T47D (cell line): ENCODE results near the gene CEACAM1.
"Not testable (repeated sequence)": the region's sequence is repeated elsewhere in the genome, so short reads cannot be mapped to it uniquely, and the experiment has no call there.

ENCODE experiments used
- DNase-seq, 2 experiments: peaks; one replicate each; pipeline versions ENCODE4 v3.0.0 to v3.0.0-alpha.2; 2011 to 2012; ENCODE audit warnings: low read depth in 1 of 2, low spot score in 1 of 2
- JUND ChIP-seq: IDR thresholded peaks from 2 replicates; pipeline ENCODE4 v1.6.1; 2012; ENCODE audit warnings: low read depth
- in situ Hi-C: cut with HindIII; loops from 2 replicates; pipeline ENCODE4 v1.10.0; 2016; ENCODE audit warnings: low sequenced_read_pairs, low pct_unique_long_range_greater_than_20kb

The CEACAM1 gene

DNA sequence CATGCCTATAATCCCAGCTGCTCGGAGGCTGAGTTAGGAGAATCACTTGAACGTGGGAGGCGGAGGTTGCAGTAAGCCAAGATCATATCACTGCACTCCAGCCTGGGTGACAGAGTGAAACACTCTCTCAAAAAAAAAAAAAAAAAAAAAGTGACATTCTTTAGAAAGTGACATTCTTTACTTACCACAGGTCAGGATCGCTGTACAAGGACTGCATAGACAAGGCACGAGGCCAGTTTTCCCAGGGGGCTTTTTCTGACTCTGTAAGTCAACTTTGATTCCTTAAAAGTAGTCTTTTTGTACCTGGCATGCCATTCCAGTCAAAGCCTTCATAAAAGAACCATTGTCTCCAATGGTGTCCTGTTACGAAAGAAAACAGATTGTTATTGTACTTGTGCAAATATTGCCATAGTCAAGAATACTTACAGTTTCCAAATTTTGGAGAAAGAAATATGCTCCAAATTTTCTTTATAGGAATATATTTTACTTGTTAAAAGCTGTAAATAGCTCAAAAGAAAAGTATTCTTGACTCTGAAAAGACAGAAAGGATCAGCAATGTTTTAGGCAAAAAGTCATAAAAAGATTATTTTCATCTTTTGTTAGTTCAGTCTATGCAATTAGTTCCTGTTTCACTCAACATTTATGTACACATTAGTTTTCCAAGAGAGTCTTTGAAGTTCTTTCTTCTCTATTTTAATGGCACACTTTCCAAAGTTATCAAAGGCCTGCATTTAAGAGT is 39.3 kb downstream of the CEACAM1 start:
- DNase-seq: peak in 1 of 2 experiments; percentile 13
- in situ Hi-C loops: no loop called here
- no peak for TF ChIP-seq JUND

DNA sequence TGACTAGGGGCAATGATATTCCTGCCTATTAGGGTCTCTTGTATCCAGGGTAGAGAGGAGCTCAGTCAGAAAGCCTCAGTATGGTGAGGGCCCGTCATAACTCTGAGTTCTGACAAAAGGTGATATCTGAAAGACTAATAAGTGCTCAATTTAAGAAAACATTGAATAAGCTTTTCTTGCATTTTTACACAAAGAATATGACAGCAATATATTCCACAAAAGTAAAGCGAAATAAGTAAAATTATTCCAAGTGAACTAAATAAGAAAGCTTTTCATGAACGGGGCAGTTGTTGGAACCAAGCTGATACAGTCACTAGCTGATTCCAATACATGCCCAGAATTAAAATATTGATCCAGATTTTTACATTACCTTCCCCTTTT is 40.5 kb downstream of the CEACAM1 start:
- in situ Hi-C loops: no loop called here
- no peak for DNase-seq
- no peak for TF ChIP-seq JUND

DNA sequence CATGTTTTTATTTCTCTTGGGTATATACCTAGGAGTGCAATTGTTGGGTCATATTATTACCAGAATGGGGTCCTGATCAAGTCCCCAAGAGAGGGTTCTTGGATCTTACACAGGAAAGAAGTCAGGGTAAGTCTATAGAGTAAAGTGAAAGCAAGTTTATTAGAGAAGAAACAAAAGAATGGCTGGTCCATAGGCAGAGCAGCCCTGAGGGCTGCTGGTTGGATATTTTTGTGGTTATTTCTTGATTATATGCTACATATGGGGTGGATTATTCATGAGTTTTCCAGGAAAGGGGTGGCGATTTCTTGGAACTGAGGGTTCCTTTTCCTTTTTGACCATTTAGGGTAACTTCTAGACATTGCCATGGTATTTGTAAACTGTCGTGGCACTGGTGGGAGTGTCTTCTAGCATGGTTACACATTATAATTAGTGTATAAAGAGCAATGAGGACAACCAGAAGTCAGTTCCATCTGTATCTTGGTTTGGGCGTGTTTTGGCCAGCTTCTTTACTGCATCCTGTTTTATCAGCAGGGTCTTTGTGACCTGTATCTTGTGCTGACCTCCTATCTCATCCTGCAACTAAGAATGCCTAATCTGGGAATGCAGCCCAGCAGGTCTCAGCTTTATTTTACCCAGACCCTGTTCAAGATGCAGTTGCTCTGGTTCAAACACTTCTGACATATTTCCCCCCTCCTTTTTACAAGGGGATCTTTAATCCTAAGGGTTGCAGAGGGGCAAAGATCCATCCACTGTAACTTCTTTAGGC is 41.1 kb downstream of the CEACAM1 start:
- in situ Hi-C loops: no loop called here
- DNase-seq: no peak
- no peak for TF ChIP-seq JUND

DNA sequence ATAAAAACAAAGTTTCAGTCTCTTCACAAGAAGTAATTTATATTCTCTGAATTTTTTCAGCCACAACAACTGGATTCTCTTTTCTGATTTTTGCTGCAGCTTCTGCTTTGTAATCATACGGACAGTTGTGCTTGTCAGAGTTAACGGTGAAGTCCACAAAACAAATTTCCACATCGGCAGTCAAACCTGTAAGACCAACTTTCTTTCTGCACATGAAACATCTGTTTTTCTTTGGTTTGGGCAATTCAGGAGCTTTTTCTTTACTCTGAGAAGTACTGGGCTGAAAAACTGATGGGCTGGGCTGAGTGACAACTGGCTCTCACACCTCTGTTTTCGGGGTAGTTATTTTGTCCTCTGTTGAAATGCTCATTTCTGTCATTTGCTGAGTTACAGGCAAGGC is 43.2 kb downstream of the CEACAM1 start:
- DNase-seq, in situ Hi-C loops: not testable (repeated sequence)

DNA sequence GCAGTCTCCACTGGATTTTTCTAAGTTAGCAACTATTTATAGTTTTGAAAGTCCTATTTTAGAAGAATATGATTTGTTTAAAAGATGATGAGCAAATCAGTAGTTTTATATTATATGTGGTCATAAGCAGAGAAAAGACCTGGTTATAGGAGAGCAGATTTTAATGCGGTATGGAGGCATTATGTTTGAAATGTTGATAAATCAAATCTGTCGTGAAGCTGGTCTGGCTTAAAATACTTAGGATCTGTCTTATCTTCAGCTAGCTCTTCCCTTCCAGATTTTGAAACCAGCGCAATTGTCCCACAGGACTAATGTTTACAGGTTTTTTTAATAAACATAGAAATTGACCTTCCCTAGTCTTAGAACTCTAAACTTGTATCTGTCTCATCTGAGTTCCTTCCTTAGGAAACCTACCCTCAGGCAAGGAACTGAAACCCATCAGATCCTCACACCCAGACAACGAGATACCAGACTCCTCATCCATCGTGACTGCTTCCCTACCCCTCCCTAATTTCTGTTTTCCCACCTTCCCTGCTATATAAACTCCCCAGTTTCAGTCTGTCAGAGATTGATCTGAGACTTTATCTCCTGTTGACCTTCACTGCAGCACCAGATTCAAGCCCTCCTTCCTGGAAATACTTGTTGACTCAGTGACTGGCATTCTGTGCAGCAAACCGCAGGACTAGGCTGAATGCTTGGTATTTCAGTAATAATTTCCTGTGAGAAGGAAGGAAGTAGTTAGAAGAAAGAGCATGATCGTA is 47.8 kb downstream of the CEACAM1 start:
- TF ChIP-seq JUND: no peak
- in situ Hi-C loops: no loop called here
- DNase-seq: peak in 1 of 2 experiments; percentile 48

DNA sequence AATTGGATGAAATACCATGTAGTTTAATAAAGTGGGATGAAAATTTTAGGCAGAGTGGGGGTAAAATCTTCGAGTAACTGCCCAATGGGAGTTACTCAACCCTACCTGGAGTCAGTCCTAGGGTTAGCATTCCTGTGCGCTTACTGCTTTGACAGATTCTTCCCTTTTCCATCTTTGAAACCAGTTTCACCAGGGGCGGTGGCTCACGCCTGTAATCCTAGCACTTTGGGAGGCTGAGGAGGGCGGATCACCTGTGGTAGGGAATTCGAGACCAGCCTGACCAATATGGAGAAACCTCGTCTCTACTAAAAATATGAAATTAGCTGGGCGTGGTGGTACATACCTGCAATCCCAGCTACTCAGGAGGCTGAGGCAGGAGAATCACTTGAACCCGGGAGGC is 48.5 kb downstream of the CEACAM1 start:
- TF ChIP-seq JUND: no peak
- no peak for DNase-seq
- in situ Hi-C loops: no loop called here

DNA sequence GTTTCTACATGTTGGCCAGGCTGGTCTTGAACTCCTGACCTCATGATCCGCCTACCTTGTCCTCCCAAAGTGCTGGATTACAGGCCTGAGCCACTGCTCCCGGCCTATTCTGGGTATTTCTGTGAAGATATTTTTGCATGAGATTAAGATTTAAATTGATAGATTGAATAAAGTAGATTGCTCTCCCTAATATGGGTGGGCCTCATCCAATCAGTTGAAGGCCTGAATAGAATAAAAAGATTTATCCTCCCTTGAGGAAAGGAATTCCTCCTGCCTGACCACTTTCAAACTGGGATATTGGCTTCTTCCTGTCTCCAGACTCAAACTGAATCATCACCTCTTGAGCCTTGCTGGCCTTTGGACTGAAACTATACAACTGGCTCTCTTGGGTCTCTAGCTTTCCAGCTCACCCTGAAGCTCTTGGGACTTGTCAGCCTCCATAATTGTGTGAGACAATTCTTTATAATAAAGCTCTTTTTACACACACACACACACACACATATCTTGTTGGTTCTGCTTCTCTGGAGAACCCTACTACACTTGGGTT is 49.4 kb downstream of the CEACAM1 start:
- DNase-seq: no peak
- in situ Hi-C loops: no loop called here
- no peak for TF ChIP-seq JUND

DNA sequence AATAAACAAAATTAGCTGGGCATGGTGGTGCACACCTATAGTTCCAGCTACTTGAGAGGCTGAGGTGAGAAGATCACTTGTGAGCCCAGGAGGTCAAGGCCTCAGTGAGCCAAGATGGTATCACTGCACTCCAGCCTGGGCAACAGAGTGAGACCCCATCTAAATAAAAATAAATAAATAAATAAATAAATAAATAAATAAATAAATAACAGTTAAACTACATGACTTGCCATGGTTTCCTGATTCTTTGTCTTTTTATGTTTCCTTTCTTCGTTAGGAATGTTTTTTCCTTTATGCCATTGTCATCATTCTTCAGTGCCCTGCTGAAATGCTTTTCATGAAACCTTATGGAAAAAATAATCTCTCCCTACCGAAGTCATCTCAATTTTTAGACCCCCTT is 50.3 kb downstream of the CEACAM1 start:
- DNase-seq: no peak
- in situ Hi-C loops: no loop called here
- TF ChIP-seq JUND: no peak

DNA sequence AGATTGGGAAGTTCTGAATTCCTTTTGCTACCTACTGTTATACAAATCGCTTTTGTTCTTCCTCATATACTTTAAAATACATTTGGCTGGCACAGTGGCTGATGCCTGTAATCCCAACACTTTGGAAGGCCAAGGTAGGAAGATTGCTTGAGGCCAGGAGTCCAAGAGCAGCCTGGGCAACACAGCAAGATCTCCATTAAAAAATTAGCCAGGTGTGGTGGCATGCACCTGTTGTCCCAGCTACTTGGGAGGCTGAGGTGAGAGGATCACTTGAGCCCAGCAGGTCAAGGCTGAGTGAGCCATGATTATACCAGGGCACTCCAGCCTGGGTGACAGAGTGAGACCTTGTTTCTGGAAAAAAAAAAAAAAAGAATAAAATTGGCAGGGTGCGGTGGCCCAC is 51.2 kb downstream of the CEACAM1 start:
- in situ Hi-C loops: no loop called here
- DNase-seq: no peak
- no peak for TF ChIP-seq JUND

DNA sequence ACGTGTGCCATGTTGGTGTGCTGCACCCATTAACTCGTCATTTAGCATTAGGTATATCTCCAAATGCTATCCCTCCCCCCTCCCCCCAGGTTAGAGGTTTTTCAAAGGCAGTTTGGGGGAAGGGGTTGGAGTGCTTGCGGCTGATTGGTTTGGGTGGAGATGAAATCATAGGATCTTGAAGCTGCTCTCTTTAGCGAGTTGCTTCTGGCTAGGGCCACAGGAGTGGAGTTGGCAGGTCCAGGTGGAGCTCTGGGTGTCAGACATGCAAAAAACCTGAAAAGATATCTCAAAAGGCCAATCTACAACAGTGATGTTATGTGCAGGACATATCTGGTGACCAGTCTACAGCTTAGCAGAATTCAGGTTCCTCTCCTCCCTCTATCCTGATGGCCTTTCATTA is 52.9 kb downstream of the CEACAM1 start:
- DNase-seq: no peak
- in situ Hi-C loops: no loop called here

DNA sequence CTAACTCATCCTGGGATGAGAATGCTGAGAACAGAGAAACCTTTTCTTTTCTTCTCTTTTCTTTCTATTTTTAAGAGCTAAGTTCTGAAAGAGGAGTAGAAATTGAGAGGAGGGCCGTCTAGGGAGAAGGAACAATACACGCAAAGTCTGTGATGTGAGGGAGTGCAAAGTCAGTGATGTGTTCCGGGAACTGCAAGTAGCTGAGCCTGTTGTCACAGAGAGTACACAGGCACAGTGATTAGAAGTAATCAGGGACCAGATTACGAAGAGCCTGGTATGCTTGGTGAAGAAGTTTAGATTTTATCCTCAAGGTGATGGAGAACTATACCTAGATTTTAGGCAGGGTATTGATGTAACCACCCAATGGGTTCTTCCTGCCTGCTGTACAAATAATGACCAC is 53.5 kb downstream of the CEACAM1 start:
- no peak for TF ChIP-seq JUND
- in situ Hi-C loops: no loop called here
- no peak for DNase-seq

More for the DNA sequence above, 52.9 kb downstream of the CEACAM1 start:
- TF ChIP-seq JUND: no peak

DNA sequence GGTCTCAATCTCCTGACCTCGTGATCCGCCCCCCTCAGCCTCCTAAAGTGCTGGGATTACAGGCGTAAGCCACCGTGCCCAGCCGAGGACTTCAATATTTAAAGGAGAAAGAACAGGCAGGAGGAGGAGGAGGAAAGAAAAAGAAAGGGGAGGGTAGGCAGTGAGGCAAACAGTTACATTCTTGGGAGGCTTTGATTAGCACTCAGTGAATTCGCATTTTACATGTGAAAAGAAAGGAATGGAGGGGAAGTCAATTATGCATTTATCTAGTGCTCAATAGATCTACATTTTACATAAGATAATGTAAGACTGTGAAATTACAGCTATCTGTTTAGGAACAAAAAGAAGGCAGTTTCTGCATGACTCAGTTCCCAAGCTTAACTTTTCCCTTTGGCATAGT is 54.6 kb downstream of the CEACAM1 start:
- no peak for DNase-seq
- TF ChIP-seq JUND: no peak
- in situ Hi-C loops: no loop called here

DNA sequence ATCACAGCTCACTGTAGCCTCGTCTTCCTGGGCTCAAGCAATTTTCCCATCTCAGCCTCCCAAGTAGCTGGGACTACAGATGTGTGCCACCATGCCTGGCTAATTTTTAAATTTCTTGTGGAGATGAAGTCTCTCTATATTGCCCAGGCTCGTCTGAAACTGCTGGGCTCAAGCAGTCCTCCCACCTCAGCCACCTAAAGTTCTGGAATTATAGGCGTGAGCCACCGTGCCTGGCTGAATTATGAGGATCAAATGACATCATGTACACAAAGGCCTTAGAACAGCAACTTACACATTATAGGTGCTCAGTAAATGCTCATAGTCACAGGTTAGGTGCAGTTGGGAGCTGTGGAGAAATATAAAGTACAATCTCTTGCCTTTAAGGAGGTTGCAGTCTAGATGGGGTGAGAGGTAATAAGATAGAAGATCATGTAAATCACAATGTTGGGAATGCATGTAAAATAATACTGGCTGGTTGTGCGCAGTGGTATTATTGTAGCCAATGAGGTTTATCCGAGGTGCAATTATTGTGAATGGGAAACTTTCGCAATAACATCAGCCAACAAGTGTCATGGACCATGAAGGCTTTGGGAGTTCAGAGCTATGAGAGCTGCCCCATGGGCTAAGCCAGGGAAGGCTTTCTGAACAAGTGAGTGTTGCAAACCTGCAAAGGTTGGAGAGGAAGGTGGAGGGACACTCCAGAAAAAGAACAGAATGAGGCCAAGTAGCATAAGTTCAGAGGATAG is 55.7 kb downstream of the CEACAM1 start:
- TF ChIP-seq JUND: no peak
- no peak for DNase-seq
- in situ Hi-C loops: no loop called here
